Endothelial cell of umbilical vein (primary cell): ENCODE data around the gene GLRA1. TPM values are rescaled to one million over a fixed set of nuclear protein-coding genes. Genes with fewer than 3 reads are reported as not detected.

ENCODE experiments used
- BruUV-seq: library from RNA; stranded (reverse); fragments of 400-500 nt; replicated peaks from 2 replicates; lab custom pipeline; 2021; lab: Mats Ljungman, UMichigan
- CTCF ChIA-PET: fragments of 300-600, 350-600 bp; sonication (Branson Sonifier 250); formaldehyde crosslinking; loops from one replicate; lab custom pipeline; 2021; ENCODE audit warnings: antibody characterized with exemption, inconsistent platforms; lab: Charles Lee
- POLR2A ChIA-PET: fragments of 300-600, 350-600 bp; sonication (Branson Sonifier 250); formaldehyde crosslinking; loops from one replicate; lab custom pipeline; 2021; ENCODE audit warnings: antibody characterized with exemption, inconsistent platforms; lab: Charles Lee
- DNase-seq: peaks from one replicate; pipeline ENCODE4 v3.0.0-alpha.2; 2011; ENCODE audit warnings: low read depth, low spot score
- FAIRE-seq: peaks from 2 replicates; lab custom pipeline; 2011; peaks lifted over from hg19 to GRCh38; lab: Jason Lieb, UNC
- H2AFZ ChIP-seq: 2 replicates; pipeline ENCODE4 v1.6.0; 2012; ENCODE audit warnings: low read depth, low read length, control low read depth, inconsistent platforms
- H3K27ac ChIP-seq: 2 replicates; pipeline ENCODE4 v1.5.1; 2011; ENCODE audit warnings: low read depth, mild to moderate bottlenecking, control low read depth, low read length, moderate library complexity; ENCODE audit not compliant: insufficient read depth
- H3K27me3 ChIP-seq, 2 experiments: 2 replicates each; pipeline versions ENCODE4 v1.6.0 to v1.6.1; 2011; ENCODE audit warnings: low read length in 2 of 2, mixed read lengths in 1 of 2; ENCODE audit not compliant: control insufficient read depth in 2 of 2, insufficient read depth in 2 of 2
- H3K36me3 ChIP-seq, 2 experiments: 2 replicates in 1 of 2; 3 replicates in 1 of 2; pipeline ENCODE4 v1.5.1; 2011; ENCODE audit warnings: low read length in 2 of 2, mild to moderate bottlenecking in 1 of 2, moderate library complexity in 1 of 2; ENCODE audit not compliant: control insufficient read depth in 2 of 2, insufficient read depth in 2 of 2; ENCODE audit errors: extremely low read depth in 1 of 2
- H3K4me1 ChIP-seq: 3 replicates; pipeline ENCODE4 v1.5.1; 2011; ENCODE audit warnings: mild to moderate bottlenecking, low read length; ENCODE audit not compliant: control insufficient read depth, insufficient read depth; ENCODE audit errors: extremely low read depth
- H3K4me2 ChIP-seq: 2 replicates; pipeline ENCODE4 v1.6.1; 2011; ENCODE audit warnings: low read length, control low read depth, mixed read lengths; ENCODE audit not compliant: insufficient read depth
- H3K4me3 ChIP-seq, 3 experiments: fragments of 200-600 bp in 1 of 3; sonication (generic), shearing (Covaris generic) in 1 of 3; replicated peaks in 1 of 3; 2 replicates each; pipeline ENCODE4 v1.5.1; 2011 to 2016; ENCODE audit warnings: control low read depth in 3 of 3, low read length in 3 of 3, mild to moderate bottlenecking in 2 of 3, inconsistent platforms in 1 of 3, low read depth in 1 of 3, moderate library complexity in 1 of 3; ENCODE audit not compliant: insufficient read depth in 1 of 3
- H3K79me2 ChIP-seq: 2 replicates; pipeline ENCODE4 v1.6.0; 2012; ENCODE audit warnings: low read length, inconsistent platforms; ENCODE audit not compliant: control insufficient read depth, insufficient read depth
- H3K9ac ChIP-seq: replicated peaks from 2 replicates; pipeline ENCODE3; 2011; ENCODE audit warnings: low read length, control low read depth; ENCODE audit not compliant: insufficient read depth; ENCODE audit errors: extremely low read depth
- H3K9me1 ChIP-seq: replicated peaks from 3 replicates; pipeline ENCODE4 v1.6.0; 2011; ENCODE audit warnings: mild to moderate bottlenecking, low read length; ENCODE audit not compliant: control insufficient read depth, insufficient read depth; ENCODE audit errors: extremely low read depth
- H3K9me3 ChIP-seq: replicated peaks from 2 replicates; pipeline ENCODE4 v1.5.1; 2012; ENCODE audit warnings: low read length, inconsistent platforms; ENCODE audit not compliant: control insufficient read depth, insufficient read depth
- H4K20me1 ChIP-seq: replicated peaks from 2 replicates; pipeline ENCODE3; 2011; ENCODE audit warnings: mild to moderate bottlenecking, low read length; ENCODE audit not compliant: control insufficient read depth, insufficient read depth; ENCODE audit errors: extremely low read depth
- EZH2 ChIP-seq: IDR thresholded peaks from 2 replicates; pipeline ENCODE4 v1.6.1; 2012; ENCODE audit warnings: borderline replicate concordance, low read depth, mild to moderate bottlenecking, moderate library complexity, low read length, inconsistent platforms; ENCODE audit not compliant: severe bottlenecking
- FOS ChIP-seq: IDR thresholded peaks from 2 replicates; pipeline ENCODE4 v1.6.1; 2011; ENCODE audit warnings: mild to moderate bottlenecking, low read length, moderate library complexity, borderline replicate concordance; ENCODE audit not compliant: insufficient read depth
- GATA2 ChIP-seq: IDR thresholded peaks from 2 replicates; pipeline ENCODE4 v1.7.0; 2011; ENCODE audit warnings: low read depth, mild to moderate bottlenecking, moderate library complexity, mixed read lengths, low read length; ENCODE audit not compliant: insufficient read length, insufficient read depth
- JUN ChIP-seq: IDR thresholded peaks from 2 replicates; pipeline ENCODE4 v1.6.1; 2011; ENCODE audit warnings: borderline replicate concordance, low read depth; ENCODE audit not compliant: insufficient read length, insufficient read depth
- MYC ChIP-seq: IDR thresholded peaks from one replicate; pipeline ENCODE4 v1.6.1; 2011; ENCODE audit warnings: mild to moderate bottlenecking, low read depth, low read length
- POLR2A ChIP-seq: IDR thresholded peaks from 2 replicates; pipeline ENCODE4 v1.6.1; 2012; ENCODE audit warnings: low read depth, mild to moderate bottlenecking, control low read depth, low read length
- POLR2AphosphoS5 ChIP-seq: IDR thresholded peaks from 2 replicates; pipeline ENCODE4 v1.6.1; 2012; ENCODE audit warnings: low read depth, mild to moderate bottlenecking, control low read depth, low read length, moderate library complexity; ENCODE audit not compliant: insufficient read depth
- dilution Hi-C: fragments of 300-500 bp; cut with MboI; formaldehyde crosslinking; loops from one replicate; pipeline ENCODE4 v1.15.0; 2019; ENCODE audit warnings: low sequenced_read_pairs; ENCODE audit not compliant: extremely low pct_ligation_motif_present
- intact Hi-C: fragments of 100-400 bp; cut with micrococcal nuclease; formaldehyde crosslinking; loops from one replicate; pipeline ENCODE4 v1.10.0; 2022
- polyA plus RNA-seq, 4 experiments: library from polyadenylated mRNA; depleted of rRNA in 3 of 4; stranded (reverse) in 3 of 4; unstranded in 1 of 4; fragments of >200 nt; gene quantifications; 2 replicates each; pipeline versions ENCODE4 v1.2.1 to v1.2.3, GENCODE V29; 2011 to 2012; ENCODE audit warnings: missing spikeins in 1 of 4
- total RNA-seq: library from RNA; stranded (reverse); gene quantifications from 2 replicates; pipeline ENCODE4 v1.2.3, GENCODE V29; 2021
- TF ChIP-seq, protein P1 (sequence below), 2 donors: IDR thresholded peaks; 1 replicate in 1 of 2; 2 replicates in 1 of 2; pipeline ENCODE4 v1.5.1; 2011; ENCODE audit warnings: low read length in 2 of 2, mild to moderate bottlenecking in 2 of 2, moderate library complexity in 2 of 2, control low read depth in 1 of 2, inconsistent platforms in 1 of 2, low read depth in 1 of 2; ENCODE audit not compliant: insufficient read depth in 1 of 2; ENCODE audit errors: extremely low read depth in 1 of 2
- TF ChIP-seq, protein P2 (sequence below): IDR thresholded peaks from 2 replicates; pipeline ENCODE4 v1.6.1; 2011; ENCODE audit not compliant: insufficient read depth, insufficient read length

Gene GLRA1
- total and polyA plus RNA-seq, 2 donors (not counting 3 experiments of a cell fraction or from before 2014, with no cell fraction given): not detected

DNA sequence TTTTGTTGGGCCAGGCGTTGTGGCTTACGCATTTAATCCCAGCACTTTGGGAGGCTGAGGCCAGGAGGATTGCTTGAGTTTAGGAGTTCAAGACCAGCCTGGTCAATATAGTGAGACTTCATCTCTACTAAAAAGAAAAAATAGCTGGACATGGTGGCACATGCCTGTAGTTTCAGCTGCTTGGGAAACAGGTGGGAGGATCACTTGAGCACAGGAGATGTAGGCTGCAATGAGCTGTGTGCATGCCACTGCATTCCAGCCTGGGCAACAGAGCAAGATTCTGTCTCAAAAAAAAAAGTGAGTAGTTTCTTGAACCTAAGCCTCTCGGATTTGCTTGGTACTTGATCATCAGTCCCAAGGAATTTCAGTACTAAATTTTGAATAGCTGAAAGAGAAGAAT lies 126.0 kb downstream of the GLRA1 start:
- DNase-seq (no peak), FAIRE-seq (no peak)
- H4K20me1 ChIP-seq: peaks cover 2% of the 10 kb centered on the region
- H3K4me2 ChIP-seq: no peak overlapping the region
- no peaks in the 10 kb centered on the region for H3K9me1 ChIP-seq
- no peak overlapping the region for H3K27ac ChIP-seq
- no peak for TF ChIP-seq POLR2AphosphoS5
- no peak for TF ChIP-seq FOS
- TF ChIP-seq, protein P1, sequence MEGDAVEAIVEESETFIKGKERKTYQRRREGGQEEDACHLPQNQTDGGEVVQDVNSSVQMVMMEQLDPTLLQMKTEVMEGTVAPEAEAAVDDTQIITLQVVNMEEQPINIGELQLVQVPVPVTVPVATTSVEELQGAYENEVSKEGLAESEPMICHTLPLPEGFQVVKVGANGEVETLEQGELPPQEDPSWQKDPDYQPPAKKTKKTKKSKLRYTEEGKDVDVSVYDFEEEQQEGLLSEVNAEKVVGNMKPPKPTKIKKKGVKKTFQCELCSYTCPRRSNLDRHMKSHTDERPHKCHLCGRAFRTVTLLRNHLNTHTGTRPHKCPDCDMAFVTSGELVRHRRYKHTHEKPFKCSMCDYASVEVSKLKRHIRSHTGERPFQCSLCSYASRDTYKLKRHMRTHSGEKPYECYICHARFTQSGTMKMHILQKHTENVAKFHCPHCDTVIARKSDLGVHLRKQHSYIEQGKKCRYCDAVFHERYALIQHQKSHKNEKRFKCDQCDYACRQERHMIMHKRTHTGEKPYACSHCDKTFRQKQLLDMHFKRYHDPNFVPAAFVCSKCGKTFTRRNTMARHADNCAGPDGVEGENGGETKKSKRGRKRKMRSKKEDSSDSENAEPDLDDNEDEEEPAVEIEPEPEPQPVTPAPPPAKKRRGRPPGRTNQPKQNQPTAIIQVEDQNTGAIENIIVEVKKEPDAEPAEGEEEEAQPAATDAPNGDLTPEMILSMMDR (IDR thresholded peaks at IDR 0.05; ENCODE audit: extremely low read depth in 1 of 2, insufficient read depth in 1 of 2, low read depth in 1 of 2, low read length in 2 of 2): no peak
- TF ChIP-seq, protein P2, sequence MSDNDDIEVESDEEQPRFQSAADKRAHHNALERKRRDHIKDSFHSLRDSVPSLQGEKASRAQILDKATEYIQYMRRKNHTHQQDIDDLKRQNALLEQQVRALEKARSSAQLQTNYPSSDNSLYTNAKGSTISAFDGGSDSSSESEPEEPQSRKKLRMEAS: no peak
- no peak for TF ChIP-seq MYC
- no peak for TF ChIP-seq JUN
- no peak for TF ChIP-seq POLR2A
- no peak for TF ChIP-seq EZH2
- no peak for TF ChIP-seq GATA2
- intact Hi-C loops (no loop called here), dilution Hi-C loops (no loop called here)
- peaks cover 74% of the 10 kb centered on the region for H3K79me2 ChIP-seq
- BruUV-seq: no TSS peak
- no peak overlapping the region for H3K4me3 ChIP-seq
- ChIA-PET CTCF (interaction anchor here (0.9 to 2.6 kb wide), 3 partner anchors 13 to 344 kb away, joined by 3 to 8 read pairs (median 3); no protein-coding TSS in a partner anchor), POLR2A (interaction anchor here (1.2 to 1.4 kb wide), 2 partner anchors 26 to 27 kb away, joined by 3 to 5 read pairs; partner anchors contain the start of gene G3BP1)
- peaks cover 5% of the 10 kb centered on the region for H3K4me1 ChIP-seq
- no peaks in the 10 kb centered on the region for H3K27me3 ChIP-seq
- H3K9me3 ChIP-seq: no peaks in the 10 kb centered on the region
- H3K36me3 ChIP-seq: peaks cover 30 to 35% of the 10 kb centered on the region in 2 experiments
- H2AFZ ChIP-seq: no peak overlapping the region
- H3K9ac ChIP-seq: no peak overlapping the region
